ENCODE results near the gene JMJD1C. TPM values are rescaled to one million over a fixed set of nuclear protein-coding genes. Genes with fewer than 3 reads are reported as not detected.
A peak's percentile ranks its signal among the peaks of the same experiment; 100 is the strongest.

JMJD1C gene
- total RNA-seq, 1 experiment from 2014 or later, result 66.0 TPM

- DNase-seq (ENCODE audit: extremely low read depth, low read depth), result no peak
Observed at GRCh38 chr10:63150745-63151144, 315.0 kb downstream of the JMJD1C start.

- no peak for DNase-seq (ENCODE audit: extremely low read depth, low read depth)
Observed at GRCh38 chr10:63146503-63146902, 319.3 kb downstream of the JMJD1C start.

DNA sequence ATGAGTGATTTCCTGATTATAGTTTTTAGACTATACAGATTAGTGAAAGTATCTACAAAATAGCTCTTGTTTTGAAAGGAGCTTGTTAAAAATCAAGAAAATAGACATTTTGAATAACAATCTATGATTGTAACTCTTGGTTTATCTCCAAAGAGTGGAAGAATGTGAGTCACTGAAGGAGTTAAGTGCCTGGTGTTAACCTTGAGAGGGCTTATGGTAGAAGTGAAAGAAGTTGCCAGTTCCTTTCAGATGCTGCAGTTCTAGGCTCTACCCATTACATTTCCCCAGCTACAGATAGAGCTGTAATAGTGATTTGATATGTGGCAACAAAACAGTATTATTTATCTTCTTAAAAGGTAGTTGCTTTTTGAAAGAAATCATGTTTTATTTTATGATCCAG is 320.0 kb downstream of the JMJD1C start:
- no peak for DNase-seq (ENCODE audit: extremely low read depth, low read depth)

DNA sequence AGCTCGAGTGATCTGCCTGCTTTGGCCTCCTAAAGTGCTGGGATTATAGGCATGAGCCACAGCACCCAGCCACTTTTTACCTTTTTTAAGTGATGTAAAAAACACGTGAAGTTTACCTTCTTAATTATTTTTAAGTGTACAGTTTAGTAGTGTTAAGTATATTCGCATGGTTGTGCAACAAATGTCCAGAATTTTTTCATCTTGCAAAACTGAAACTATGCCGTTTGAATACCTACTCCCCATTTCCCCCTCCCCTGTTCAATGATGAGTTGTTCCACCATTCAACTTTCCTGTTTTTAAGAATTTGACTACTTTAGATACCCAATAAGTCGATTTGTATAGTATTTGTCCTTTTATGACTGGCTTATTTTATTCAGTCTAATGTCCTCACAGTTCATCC is 321.8 kb downstream of the JMJD1C start:
- DNase-seq (ENCODE audit: extremely low read depth, low read depth), result no peak

DNA sequence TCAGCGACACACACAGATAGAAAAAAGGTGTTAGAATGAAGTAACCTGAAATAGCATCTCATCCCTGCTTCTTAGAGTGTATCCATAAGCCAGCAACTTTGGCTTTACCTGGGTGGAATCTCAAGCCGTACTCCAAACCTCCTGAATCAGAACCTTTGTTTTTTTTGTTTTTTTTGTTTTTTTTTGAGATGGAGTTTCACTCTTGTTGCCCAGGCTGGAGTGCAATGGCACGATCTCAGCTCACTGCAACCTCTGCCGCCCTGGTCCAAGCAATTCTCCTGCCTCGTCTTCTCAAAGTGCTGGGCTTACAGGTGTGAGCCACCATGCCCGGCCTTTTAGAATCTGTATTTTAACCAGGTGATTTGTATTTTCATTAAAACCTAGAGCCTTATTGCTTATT is 323.6 kb downstream of the JMJD1C start:
- no peak for DNase-seq (ENCODE audit: extremely low read depth, low read depth)

DNA sequence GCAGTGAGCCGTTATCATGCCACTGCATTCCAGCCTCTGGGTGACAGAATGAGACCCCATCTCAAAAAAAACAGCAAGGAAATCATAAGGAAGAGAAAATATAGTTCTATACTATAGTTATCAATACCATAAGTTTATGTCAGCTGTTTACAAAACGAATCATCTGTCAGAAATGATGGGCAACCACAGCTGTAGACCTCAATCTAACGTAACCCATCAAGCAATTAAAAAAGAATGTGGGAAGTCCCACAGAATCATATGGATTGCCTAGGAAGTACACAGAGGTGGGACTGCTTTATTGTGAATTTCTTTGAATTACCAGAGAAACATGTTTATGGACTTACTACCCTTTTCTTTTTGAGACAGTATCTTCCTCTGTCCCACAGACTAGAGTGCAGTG is 325.7 kb downstream of the JMJD1C start:
- DNase-seq (ENCODE audit: extremely low read depth, low read depth), result no peak

GRCh38 chr10:63137306-63137705 is 328.5 kb downstream of the JMJD1C start:
- no peak for DNase-seq (ENCODE audit: extremely low read depth, low read depth)

GRCh38 chr10:63133821-63134557 is 331.8 kb downstream of the JMJD1C start:
- DNase-seq (ENCODE audit: extremely low read depth, low read depth), result no peak

DNA sequence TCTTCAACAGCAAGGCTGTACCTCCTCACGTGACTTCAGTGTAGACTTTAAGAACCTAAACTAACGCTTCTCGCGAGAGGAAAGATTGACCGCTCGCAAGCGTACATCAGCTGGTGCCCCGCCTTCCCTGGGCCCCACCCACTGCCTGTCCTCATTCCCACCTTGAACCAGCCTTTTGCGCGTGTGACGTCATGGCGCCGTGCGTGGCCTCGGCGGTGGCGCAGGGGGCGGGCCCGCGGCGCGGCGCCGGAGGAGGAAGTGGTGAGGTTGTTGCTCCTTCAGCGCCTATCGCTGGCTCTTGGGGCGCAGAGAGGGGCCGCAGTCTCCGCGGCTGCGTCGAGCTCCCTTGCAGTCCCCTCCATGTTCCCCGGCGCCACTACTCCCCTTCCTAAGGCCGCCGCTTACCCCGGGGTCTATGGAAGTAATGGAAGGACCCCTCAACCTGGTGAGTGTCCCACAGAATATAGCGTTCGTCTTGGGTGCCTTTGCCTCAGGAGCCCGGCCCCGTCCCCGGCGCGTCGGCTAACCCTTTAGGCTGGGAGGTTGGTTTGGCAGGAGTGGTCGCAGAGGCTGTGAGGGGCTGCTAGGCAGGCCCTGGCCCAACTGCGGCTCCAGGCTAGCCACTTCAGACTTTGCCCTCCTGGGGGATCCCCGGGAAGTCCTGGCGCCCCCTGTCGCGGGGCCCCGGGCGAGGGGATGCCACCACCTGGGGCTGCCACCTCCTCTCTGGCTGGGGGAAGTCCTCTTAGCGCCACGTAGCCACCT is 332.5 kb downstream of the JMJD1C start, which contains the start of gene NRBF2:
TSS of gene NRBF2 (plus strand) at position 273 of the 765 bp plus-strand sequence. CDS start at position 416, 143 bp downstream.
- DNase-seq (ENCODE audit: extremely low read depth, low read depth), result peak; percentile 99

DNA sequence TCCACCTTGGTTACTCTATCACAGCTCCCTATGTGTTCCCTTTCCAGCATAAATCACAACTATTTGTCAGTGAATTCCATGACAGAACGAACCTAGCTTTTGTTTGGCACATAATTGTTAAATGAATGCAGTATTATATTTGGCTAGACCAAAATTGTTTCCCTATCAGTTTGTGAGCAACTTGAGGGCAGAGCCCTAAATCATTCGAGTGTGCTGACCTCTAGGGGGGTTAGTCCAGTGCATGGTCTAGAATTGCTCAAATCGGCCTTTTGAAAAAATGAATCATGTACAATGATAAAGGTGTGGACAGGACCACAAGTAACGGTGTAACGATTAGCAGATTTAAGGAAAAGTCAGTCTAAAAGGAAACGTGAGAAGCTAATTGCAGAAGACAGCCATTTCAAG is 333.1 kb downstream of the JMJD1C start:
- no peak for DNase-seq (ENCODE audit: extremely low read depth, low read depth)

DNA sequence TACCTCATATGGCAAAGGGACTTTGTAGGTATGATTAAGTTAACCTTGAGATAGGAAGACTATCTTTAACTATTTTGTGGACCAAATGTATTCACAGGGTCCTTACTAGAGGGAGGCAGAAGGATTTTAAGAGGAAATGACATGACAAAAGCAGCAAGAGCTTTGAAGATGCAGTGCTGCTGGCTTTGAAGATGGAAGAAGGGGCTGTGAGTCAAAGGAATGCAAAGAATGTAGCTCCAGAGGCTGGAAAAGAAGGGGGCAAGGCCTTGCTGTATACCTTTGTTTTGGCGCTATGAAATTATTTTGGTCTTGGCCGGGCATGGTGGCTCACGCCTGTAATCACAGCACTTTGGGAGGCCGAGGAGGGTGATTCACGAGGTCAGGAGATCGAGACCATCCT is 335.9 kb downstream of the JMJD1C start:
- DNase-seq (ENCODE audit: extremely low read depth, low read depth), result no peak

DNA sequence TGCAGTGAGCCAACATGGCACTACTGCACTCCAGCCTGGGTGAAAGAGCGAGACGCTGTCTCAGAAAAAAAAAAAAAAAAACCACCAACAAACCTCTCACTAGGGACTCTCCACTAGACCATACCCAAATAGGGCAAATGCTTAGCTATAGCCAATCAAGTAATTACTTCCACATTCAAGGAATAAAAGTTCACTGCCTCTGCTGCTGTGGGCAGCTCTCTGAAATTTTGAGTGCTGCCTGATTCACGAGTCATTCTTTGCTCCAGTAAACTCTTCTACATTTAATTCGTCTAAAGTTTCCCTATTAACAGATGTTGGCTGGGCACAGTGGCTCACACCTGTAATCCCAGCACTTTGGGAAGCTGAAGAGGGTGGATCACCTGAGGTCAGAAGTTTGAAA is 337.3 kb downstream of the JMJD1C start:
- DNase-seq (ENCODE audit: extremely low read depth, low read depth), result no peak

GRCh38 chr10:63125459-63125858 is 340.3 kb downstream of the JMJD1C start:
- no peak for DNase-seq (ENCODE audit: extremely low read depth, low read depth)

GRCh38 chr10:63123727-63124362 is 341.9 kb downstream of the JMJD1C start:
- DNase-seq (ENCODE audit: extremely low read depth, low read depth), result no peak

GRCh38 chr10:63120554-63120953 is 345.2 kb downstream of the JMJD1C start:
- DNase-seq (ENCODE audit: extremely low read depth, low read depth), result no peak

DNA sequence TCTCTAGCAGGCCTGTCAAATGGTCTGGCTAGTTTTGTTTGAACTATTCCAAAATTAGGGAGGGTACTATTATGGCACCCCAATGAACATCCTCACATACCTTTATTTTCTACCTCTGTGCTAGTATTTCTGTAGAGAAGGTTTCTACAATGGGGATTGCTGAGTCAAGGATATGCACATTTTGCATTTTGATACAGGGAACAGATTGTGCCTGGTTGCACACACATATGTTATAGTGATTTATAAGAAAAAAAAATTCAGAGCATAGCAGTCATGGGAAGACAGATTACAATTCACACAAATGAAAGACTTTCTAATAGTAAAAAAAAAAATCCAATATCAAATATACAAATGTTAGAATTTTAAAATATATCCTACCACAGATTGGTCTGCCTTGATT is 346.7 kb downstream of the JMJD1C start:
- DNase-seq (ENCODE audit: extremely low read depth, low read depth), result no peak

Small RNA genes lying within 50 kb of the gene (small RNA-seq; reads per million reads assigned to genes)
- 0 reads per million in 2 experiments for gene AC022022.1
- gene MIR1296, result 0.08 to 1.2 reads per million in 2 experiments

Other genes starting within 250 kb of the JMJD1C start
- gene REEP3, start 55.4 kb upstream of the JMJD1C start, total RNA-seq (2014; rRNA removed; shearing (Covaris generic)), result 31.8 and 33.0 TPM in 2 replicates

Data from NCI-H460 (cell line).